ENCODE data around the gene GALNT5.

GALNT5 gene

GRCh38 chr2:157257312-157258252 is at the start of gene GALNT5:
GALNT5 (plus strand) TSS chr2:157257705; CDS start chr2:157258083, 378 bp downstream.
- no peak within 1 kb of the TSS for H2AFZ ChIP-seq (ENCODE audit: low read depth, low read length, severe bottlenecking)
- no peaks in the 10 kb centered on the region for H3K27me3 ChIP-seq (ENCODE audit: low read length)
- H3K27ac ChIP-seq (ENCODE audit: low read depth, low read length): no peak within 1 kb of the TSS
- H3K4me2 ChIP-seq (ENCODE audit: low read depth, low read length, poor library complexity, severe bottlenecking): no peak within 1 kb of the TSS
- no peaks in the 10 kb centered on the region for H3F3A ChIP-seq (ENCODE audit: insufficient read depth)
- TF ChIP-seq EZH2phosphoT487 (conservative IDR thresholded peaks at IDR 0.05; ENCODE audit: low read length) (no peak), CTCF (IDR thresholded peaks at IDR 0.05; ENCODE audit: insufficient read depth, low read length, poor library complexity, severe bottlenecking) (no peak)
- H3K9me2 ChIP-seq (replicated peaks; ENCODE audit: insufficient read depth, low read length): no peaks in the 10 kb centered on the region
- H3K36me3 ChIP-seq (ENCODE audit: low read length): no peaks in the 10 kb centered on the region
- no peaks in the 10 kb centered on the region for H3K9me3 ChIP-seq (ENCODE audit: insufficient read depth, low read length)
- no peak within 1 kb of the TSS for H3K4me3 ChIP-seq (ENCODE audit: insufficient read depth, low read length, poor library complexity, severe bottlenecking)
- no peak within 1 kb of the TSS for H3K9ac ChIP-seq (ENCODE audit: low read length)
- H4K20me1 ChIP-seq (ENCODE audit: low read depth, low read length): no peaks in the 10 kb centered on the region
- H3K79me2 ChIP-seq (ENCODE audit: insufficient read depth, low read length): no peaks in the 10 kb centered on the region

- H2AFZ ChIP-seq (ENCODE audit: low read depth, low read length, severe bottlenecking): no peak overlapping the region
- H3K9ac ChIP-seq (ENCODE audit: low read length): no peak overlapping the region
- H3K27ac ChIP-seq (ENCODE audit: low read depth, low read length): no peak overlapping the region
- no peaks in the 10 kb centered on the region for H3K79me2 ChIP-seq (ENCODE audit: insufficient read depth, low read length)
- no peaks in the 10 kb centered on the region for H3K27me3 ChIP-seq (ENCODE audit: low read length)
- H4K20me1 ChIP-seq (ENCODE audit: low read depth, low read length): no peaks in the 10 kb centered on the region
- H3K4me3 ChIP-seq (ENCODE audit: insufficient read depth, low read length, poor library complexity, severe bottlenecking): no peak overlapping the region
- no peak overlapping the region for H3K4me2 ChIP-seq (ENCODE audit: low read depth, low read length, poor library complexity, severe bottlenecking)
- no peaks in the 10 kb centered on the region for H3K36me3 ChIP-seq (ENCODE audit: low read length)
- no peaks in the 10 kb centered on the region for H3K9me3 ChIP-seq (ENCODE audit: insufficient read depth, low read length)
- no peaks in the 10 kb centered on the region for H3K9me2 ChIP-seq (replicated peaks; ENCODE audit: insufficient read depth, low read length)
- H3F3A ChIP-seq (ENCODE audit: insufficient read depth): no peaks in the 10 kb centered on the region
- TF ChIP-seq CTCF (IDR thresholded peaks at IDR 0.05; ENCODE audit: insufficient read depth, low read length, poor library complexity, severe bottlenecking) (no peak), EZH2phosphoT487 (conservative IDR thresholded peaks at IDR 0.05; ENCODE audit: low read length) (no peak)
These were observed 41.1 kb upstream of the GALNT5 start for GRCh38 chr2:157216286-157216965.

DNA sequence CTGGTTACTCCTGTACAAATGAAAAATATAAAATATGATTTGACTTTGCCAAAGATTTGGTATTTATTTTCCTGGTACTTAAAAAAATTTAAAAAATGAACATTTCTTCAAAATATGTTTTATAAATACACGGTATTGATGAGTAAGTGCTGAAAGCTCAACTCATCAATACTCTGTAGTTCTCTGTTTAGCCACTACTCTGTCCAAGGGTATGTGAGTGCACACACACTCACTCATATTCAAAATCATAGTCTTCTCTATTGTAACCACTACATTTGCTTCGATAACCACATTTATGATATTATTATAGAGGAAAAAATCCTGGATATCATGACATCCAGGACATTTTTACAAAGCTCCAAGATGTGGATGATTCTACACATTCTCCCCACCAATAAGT is 40.1 kb upstream of the GALNT5 start:
- Histone ChIP-seq H3K4me2 (ENCODE audit: low read depth, low read length, poor library complexity, severe bottlenecking) (no peak overlapping the region), H2AFZ (ENCODE audit: low read depth, low read length, severe bottlenecking) (no peak overlapping the region), H3K27ac (ENCODE audit: low read depth, low read length) (no peak overlapping the region), H3K9me3 (ENCODE audit: insufficient read depth, low read length) (no peaks in the 10 kb centered on the region), H3K79me2 (ENCODE audit: insufficient read depth, low read length) (no peaks in the 10 kb centered on the region), H3K9ac (ENCODE audit: low read length) (no peak overlapping the region), H3K27me3 (ENCODE audit: low read length) (no peaks in the 10 kb centered on the region), H4K20me1 (ENCODE audit: low read depth, low read length) (no peaks in the 10 kb centered on the region), H3K36me3 (ENCODE audit: low read length) (no peaks in the 10 kb centered on the region), H3K4me3 (ENCODE audit: insufficient read depth, low read length, poor library complexity, severe bottlenecking) (no peak overlapping the region), H3F3A (ENCODE audit: insufficient read depth) (no peaks in the 10 kb centered on the region), H3K9me2 (replicated peaks; ENCODE audit: insufficient read depth, low read length) (no peaks in the 10 kb centered on the region)
- TF ChIP-seq EZH2phosphoT487 (conservative IDR thresholded peaks at IDR 0.05; ENCODE audit: low read length) (no peak), CTCF (IDR thresholded peaks at IDR 0.05; ENCODE audit: insufficient read depth, low read length, poor library complexity, severe bottlenecking) (no peak)

Data from SU-DHL-6 (cell line).